ENCODE data around the gene SWAP70. TPM values are rescaled to one million over a fixed set of nuclear protein-coding genes. Genes with fewer than 3 reads are reported as not detected.
A peak's percentile ranks its signal among the peaks of the same experiment; 100 is the strongest.

Gene SWAP70
- total RNA-seq, 1 donor from 2014 or later = 20.4 TPM

- DNase-seq (ENCODE audit: low spot score) = no peak
- peaks cover 24% of the 10 kb centered on the region for H3K4me1 Mint-ChIP-seq (ENCODE audit: low read depth)
- H3K9me3 Mint-ChIP-seq (ENCODE audit: low read depth) = peaks cover 7% of the 10 kb centered on the region
- H3K36me3 Mint-ChIP-seq (ENCODE audit: low read depth) = peaks cover 40% of the 10 kb centered on the region
- TF ChIP-seq, protein P1, sequence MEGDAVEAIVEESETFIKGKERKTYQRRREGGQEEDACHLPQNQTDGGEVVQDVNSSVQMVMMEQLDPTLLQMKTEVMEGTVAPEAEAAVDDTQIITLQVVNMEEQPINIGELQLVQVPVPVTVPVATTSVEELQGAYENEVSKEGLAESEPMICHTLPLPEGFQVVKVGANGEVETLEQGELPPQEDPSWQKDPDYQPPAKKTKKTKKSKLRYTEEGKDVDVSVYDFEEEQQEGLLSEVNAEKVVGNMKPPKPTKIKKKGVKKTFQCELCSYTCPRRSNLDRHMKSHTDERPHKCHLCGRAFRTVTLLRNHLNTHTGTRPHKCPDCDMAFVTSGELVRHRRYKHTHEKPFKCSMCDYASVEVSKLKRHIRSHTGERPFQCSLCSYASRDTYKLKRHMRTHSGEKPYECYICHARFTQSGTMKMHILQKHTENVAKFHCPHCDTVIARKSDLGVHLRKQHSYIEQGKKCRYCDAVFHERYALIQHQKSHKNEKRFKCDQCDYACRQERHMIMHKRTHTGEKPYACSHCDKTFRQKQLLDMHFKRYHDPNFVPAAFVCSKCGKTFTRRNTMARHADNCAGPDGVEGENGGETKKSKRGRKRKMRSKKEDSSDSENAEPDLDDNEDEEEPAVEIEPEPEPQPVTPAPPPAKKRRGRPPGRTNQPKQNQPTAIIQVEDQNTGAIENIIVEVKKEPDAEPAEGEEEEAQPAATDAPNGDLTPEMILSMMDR (IDR thresholded peaks at IDR 0.05) = no peak
- H3K4me3 Mint-ChIP-seq (ENCODE audit: unreplicated experiment) = no peak overlapping the region
- H3K27ac Mint-ChIP-seq (ENCODE audit: unreplicated experiment) = peak overlapping the region; percentile 23
- no peaks in the 10 kb centered on the region for H3K27me3 Mint-ChIP-seq (ENCODE audit: low read depth)
These were observed 72.5 kb downstream of the SWAP70 start for GRCh38 chr11:9736365-9736764.

GRCh38 chr11:9738116-9738515 lies 74.2 kb downstream of the SWAP70 start:
- peak overlapping the region; percentile 53 for H3K27ac Mint-ChIP-seq (ENCODE audit: unreplicated experiment)
- H3K4me1 Mint-ChIP-seq (ENCODE audit: low read depth) = peaks cover 24% of the 10 kb centered on the region
- peaks cover 38% of the 10 kb centered on the region for H3K36me3 Mint-ChIP-seq (ENCODE audit: low read depth)
- no peak overlapping the region for H3K4me3 Mint-ChIP-seq (ENCODE audit: unreplicated experiment)
- no peaks in the 10 kb centered on the region for H3K27me3 Mint-ChIP-seq (ENCODE audit: low read depth)
- TF ChIP-seq, protein P1 (IDR thresholded peaks at IDR 0.05) = no peak
- no peak for DNase-seq (ENCODE audit: low spot score)
- H3K9me3 Mint-ChIP-seq (ENCODE audit: low read depth) = peaks cover 7% of the 10 kb centered on the region

DNA sequence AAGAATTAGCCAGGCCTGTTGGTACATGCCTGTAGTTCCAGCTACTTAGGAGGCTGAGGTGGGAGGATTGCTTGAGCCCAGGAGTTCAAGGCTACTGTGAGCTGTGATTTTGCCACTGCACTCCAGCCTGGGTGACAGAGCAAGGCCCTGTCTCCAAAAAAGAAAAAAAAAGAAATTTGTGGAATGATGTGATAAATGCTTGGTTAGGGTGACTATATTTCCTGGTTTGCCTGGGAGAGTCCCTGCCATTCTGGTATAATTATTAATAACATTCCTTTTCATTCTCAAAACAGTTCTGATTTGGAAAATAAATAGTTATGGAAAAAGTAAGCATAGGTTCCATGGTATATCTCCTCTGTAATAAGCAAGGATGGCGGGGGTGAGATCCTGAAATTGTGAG lies 74.8 kb downstream of the SWAP70 start:
- H3K4me3 Mint-ChIP-seq (ENCODE audit: unreplicated experiment) = no peak overlapping the region
- DNase-seq (ENCODE audit: low spot score) = no peak
- H3K4me1 Mint-ChIP-seq (ENCODE audit: low read depth) = peaks cover 24% of the 10 kb centered on the region
- H3K36me3 Mint-ChIP-seq (ENCODE audit: low read depth) = peaks cover 38% of the 10 kb centered on the region
- peaks cover 7% of the 10 kb centered on the region for H3K9me3 Mint-ChIP-seq (ENCODE audit: low read depth)
- TF ChIP-seq, protein P1 (IDR thresholded peaks at IDR 0.05) = no peak
- H3K27me3 Mint-ChIP-seq (ENCODE audit: low read depth) = no peaks in the 10 kb centered on the region
- H3K27ac Mint-ChIP-seq (ENCODE audit: unreplicated experiment) = peak overlapping the region; percentile 37

GRCh38 chr11:9739123-9739900 lies 75.4 kb downstream of the SWAP70 start:
- H3K4me3 Mint-ChIP-seq (ENCODE audit: unreplicated experiment) = no peak overlapping the region

DNA sequence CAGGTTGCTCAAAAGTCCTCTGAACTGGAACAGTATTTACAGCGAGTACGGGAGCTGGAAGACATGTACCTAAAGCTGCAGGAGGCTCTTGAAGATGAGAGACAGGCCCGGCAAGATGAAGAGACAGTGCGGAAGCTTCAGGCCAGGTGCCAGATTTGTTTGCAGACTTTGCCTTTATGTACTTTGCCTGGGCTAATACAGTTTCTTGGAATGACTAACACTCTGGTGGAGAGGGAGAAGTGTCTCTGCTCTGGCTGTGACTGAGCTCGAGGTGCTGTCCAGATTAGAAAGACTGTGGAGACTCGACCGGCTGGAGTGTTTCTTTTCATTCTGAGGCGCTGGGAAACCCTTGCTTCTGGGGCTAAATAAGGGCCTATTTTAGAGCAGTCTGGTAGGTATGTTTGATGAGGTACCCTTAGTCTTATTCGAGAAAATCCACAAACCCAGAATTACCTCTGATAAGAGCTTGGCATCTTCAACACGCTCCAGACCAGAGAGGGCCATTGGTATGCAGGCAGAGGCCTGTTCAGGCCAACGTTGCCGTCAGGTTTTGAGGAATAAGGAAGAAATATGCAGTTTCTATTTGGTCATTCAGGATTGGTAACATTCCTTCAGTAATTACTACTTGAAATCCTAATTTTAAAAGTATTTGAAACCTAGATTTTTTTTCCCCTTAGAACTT lies 76.5 kb downstream of the SWAP70 start:
- DNase-seq (ENCODE audit: low spot score) = no peak
- Mint-ChIP-seq H3K27ac (ENCODE audit: unreplicated experiment) (peak overlapping the region; percentile 8), H3K9me3 (ENCODE audit: low read depth) (peaks cover 6% of the 10 kb centered on the region), H3K36me3 (ENCODE audit: low read depth) (peaks cover 33% of the 10 kb centered on the region), H3K4me3 (ENCODE audit: unreplicated experiment) (no peak overlapping the region), H3K27me3 (ENCODE audit: low read depth) (no peaks in the 10 kb centered on the region), H3K4me1 (ENCODE audit: low read depth) (peaks cover 33% of the 10 kb centered on the region)
- TF ChIP-seq, protein P1 (IDR thresholded peaks at IDR 0.05) = no peak

More at GRCh38 chr11:9739123-9739900, 75.4 kb downstream of the SWAP70 start:
- Mint-ChIP-seq H3K9me3 (ENCODE audit: low read depth) (peaks cover 7% of the 10 kb centered on the region), H3K27ac (ENCODE audit: unreplicated experiment) (peak overlapping the region; percentile 37), H3K27me3 (ENCODE audit: low read depth) (no peaks in the 10 kb centered on the region), H3K36me3 (ENCODE audit: low read depth) (peaks cover 36% of the 10 kb centered on the region), H3K4me1 (ENCODE audit: low read depth) (peaks cover 24% of the 10 kb centered on the region)
- no peak for DNase-seq (ENCODE audit: low spot score)
- TF ChIP-seq, protein P1 (IDR thresholded peaks at IDR 0.05) = no peak

Measured in chondrocyte (in vitro differentiated cells).